Activated CD4-positive, alpha-beta T cell treated with anti-CD3 and anti-CD28 coated beads, Interleukin-2, amount 50 U/mL, for 24 hours (primary cell): ENCODE data around the gene SLC39A2.

ENCODE experiments used
- DNase-seq, 2 donors: peaks; one replicate each; pipeline ENCODE4 v3.0.0-alpha.2; 2020; ENCODE audit warnings: low read depth in 1 of 2, low spot score in 1 of 2

The SLC39A2 gene

GRCh38 chr14:21043974-21044618, 45.0 kb downstream of the SLC39A2 start:
- DNase-seq: no peak

GRCh38 chr14:21047378-21047781, 48.3 kb downstream of the SLC39A2 start:
- no peak for DNase-seq

GRCh38 chr14:21048638-21049037, 49.5 kb downstream of the SLC39A2 start:
- no peak for DNase-seq

GRCh38 chr14:21049271-21049673, 50.2 kb downstream of the SLC39A2 start:
- no peak for DNase-seq

GRCh38 chr14:21050597-21050996, 51.5 kb downstream of the SLC39A2 start:
- DNase-seq: no peak
